AG20443 (cell line): ENCODE data around the gene ADAM12.
"Not testable (repeated sequence)": the region's sequence is repeated elsewhere in the genome, so short reads cannot be mapped to it uniquely, and the experiment has no call there.

Experiments used
- DNase-seq: peaks from one replicate; pipeline ENCODE4 v3.0.0; 2012; ENCODE audit warnings: low spot score, mixed read lengths

Gene ADAM12

DNA sequence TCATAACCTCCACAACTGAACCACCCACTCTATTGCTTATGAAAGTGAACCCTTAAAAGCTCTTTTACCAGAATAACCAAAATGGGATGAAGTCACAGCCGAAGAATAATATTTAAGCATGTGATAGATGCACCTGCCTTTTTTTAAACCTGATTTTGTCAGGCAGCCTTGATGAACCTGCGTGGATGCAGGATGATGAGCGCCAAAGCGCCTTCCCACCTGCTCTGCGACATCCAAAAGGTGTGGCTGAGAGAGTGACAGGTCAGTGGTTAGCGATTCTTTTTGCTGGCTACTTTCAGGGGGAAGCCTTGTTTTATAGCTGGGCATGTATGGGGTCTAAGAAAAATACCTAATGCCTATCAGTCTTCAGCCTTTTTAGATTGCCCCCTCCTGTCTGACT, 334.1 kb downstream of the ADAM12 start:
- DNase-seq: no peak

DNA sequence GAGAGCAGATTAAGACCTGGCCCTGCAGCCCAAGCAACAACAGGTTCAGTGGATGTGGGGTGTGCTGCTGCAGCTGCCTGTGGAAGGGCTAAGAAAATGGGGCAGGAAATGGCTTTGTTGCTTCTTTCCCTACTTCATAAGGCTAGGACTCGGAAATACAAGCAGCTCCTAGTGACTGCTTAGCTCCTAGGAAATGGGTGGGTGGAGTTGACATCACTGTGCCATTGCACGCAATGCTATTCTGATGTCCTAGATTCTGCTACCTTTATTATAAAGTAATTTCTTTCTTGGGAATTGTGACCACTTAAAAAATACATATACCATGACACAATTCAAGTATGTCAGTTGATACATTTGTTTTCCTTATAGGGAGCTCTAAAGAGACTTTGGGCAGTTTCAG, 336.1 kb downstream of the ADAM12 start:
- no peak for DNase-seq

DNA sequence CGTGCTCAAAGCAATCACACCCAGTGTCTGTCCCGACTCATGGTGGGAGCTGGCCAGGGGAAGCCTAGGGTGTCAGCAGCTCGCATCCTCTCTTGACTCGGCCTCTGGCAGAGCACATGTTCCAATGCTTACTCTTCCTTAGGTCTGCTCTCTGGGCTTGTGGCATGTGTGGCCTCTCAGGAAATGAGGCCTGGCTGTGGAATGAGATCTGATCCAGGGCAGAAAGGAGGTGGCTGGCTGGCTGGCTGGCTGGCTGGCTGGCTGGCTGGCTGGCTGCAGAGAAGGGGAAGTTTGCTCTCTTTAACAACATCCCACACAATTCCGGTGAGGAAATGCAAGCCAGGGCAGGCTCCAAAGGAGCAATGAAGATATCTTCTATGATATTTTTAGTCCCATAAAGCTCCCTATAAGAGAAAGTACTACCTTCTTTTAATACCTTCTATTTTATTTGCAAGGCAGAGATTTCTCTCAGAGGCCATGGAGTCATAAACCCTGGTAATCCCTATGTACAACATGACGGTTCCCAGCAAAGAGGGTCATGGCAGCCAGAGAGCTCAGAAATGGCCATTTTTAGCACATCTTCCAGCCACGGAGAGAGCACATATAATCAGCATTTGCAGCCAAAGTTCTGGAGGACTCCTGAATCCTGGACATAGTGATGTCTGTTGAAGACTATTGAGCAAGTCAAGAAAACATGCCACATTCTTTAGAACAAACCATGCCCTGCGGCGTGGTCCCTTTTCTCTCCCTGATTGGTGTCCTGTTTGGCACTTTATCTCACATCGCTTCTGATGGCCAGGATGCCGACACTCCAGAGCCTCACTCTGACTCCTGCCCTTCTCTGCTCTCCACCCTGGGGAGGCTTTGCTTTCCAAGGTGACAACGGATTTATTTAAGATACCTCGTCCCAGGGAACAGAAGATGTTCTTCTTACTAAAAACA, 338.2 kb downstream of the ADAM12 start:
- peak; percentile 87 for DNase-seq

DNA sequence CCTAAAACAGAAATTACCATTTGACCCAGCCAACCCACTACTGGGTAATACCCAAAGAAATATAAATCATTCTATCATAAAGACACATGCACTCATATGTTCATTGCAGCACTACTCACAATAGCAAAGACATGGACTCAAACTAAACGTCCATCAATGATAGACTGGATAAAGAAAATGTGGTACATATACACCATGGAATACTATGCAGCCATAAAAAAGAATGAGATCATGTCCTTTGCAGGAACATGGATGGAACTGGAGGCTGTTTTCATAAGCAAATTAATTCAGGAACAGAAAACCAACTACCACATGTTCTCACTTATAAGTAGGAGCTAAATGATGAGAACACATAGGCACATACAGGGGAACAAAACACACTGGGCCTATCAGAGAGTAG, 340.5 kb downstream of the ADAM12 start:
- DNase-seq: not testable (repeated sequence)

DNA sequence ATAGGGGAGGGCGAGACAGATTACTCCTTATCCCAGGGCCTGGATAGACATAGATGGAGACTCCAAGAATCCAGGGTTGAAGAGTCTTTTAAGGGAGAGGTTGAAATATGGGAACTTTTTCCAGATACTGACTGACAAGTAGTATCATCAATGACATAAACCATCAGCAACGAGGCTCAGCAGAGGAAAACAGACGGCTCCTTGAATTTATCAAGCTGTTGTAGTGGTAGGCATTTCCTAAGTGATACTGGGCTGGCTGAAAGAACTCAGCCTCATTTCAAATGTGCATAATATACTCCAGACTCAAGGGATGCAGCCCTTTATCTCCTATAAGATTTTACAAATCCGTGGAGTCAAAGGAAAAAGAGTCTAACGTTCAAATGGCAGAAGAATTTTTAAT, 341.4 kb downstream of the ADAM12 start:
- DNase-seq: no peak

DNA sequence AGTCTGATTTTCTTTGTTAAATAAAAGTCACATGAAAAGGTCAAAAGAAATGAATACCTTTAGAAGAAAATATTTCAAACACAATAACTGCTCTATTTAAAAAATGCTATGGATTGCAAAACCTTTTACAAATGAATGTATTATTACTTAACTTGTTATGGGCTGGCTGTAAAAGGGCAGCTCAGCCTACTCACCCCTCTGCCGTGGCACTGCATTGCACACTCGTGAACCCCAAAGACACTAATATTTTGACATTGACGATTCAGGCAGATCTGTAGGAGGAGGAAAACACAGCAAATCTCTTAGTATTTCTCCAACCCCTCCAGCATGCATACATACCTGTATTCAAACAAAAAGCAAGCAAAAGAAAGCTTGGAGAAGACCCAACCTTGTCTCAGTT, 342.4 kb downstream of the ADAM12 start:
- DNase-seq: no peak

DNA sequence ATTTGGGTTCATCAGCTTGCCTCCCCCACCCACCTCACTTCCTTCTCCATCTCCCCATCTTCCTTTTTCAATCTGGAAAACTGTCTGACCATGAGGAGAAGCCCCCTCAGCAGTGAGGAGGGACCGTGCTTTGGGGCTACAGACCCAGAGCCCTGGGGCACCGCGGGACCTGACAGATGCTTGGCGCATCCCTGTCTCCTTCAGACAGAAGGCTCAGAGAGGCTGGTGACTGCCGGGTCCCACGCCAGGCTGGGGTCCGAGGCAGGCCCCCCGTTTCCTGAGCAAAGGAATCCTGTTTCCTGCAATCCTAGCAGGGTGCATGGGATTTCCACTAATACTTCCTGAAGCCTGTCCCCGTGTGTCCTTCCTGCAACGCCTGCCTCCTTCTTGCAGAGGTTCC, 344.9 kb downstream of the ADAM12 start:
- DNase-seq: no peak

DNA sequence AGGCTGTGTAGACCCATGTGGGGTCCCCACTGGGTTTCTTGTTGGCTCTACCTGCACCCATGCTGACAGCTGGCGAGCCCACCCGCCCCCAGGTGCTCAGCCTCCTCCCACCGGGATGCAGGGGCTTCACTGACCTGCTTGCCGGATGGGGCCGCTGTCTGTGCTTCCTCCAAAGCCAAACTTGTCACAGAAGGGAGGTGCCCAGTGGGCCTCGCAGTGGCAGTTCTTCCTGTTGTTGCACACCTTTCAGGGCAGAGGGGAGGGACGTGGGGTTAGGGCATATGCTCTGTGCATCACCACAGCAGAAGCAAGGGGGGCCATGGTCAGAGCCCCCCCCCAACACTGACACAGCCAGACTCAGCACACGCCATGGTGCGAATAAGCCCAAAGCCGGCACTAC, 345.4 kb downstream of the ADAM12 start:
- DNase-seq: no peak

DNA sequence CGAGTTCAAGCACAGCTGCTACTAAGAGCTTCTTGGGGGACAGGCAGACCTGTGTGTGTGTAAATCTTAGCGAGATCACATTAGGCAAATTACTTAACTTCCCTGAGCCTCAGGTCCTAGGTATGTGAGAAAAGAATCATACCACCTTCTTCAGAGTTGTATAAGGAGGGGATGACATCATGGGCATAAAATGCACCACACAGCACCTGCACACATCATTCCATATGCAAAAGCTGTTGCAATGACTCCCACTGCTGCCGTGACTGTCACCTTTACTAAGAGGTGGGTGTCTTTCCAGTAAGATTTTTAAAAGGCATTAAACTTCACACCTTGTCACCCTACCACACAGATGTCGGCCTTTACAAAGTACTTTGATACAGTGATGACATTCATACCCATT, 345.9 kb downstream of the ADAM12 start:
- DNase-seq: no peak

DNA sequence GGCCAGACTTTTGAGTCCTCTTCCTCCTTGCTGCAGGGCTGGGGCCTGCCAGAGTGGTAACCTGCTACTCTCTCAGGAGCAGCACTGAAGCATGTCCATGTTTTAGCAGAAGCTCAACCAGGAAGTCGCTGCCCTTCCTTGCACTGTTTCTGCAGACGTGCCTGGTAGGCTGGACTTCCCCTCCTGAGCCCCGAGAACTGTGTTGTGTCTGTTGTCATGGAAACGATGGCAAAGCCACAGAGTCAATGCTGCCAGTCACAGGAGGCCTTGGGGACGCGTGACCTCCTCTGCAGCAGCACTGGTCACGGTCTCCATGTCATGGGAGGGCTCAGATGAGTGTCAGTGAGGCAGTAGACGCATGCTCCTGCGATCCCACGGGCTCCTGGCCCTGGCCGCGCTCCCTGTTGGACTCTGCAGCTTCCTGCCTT, 346.5 kb downstream of the ADAM12 start:
- peak; percentile 70 for DNase-seq

DNA sequence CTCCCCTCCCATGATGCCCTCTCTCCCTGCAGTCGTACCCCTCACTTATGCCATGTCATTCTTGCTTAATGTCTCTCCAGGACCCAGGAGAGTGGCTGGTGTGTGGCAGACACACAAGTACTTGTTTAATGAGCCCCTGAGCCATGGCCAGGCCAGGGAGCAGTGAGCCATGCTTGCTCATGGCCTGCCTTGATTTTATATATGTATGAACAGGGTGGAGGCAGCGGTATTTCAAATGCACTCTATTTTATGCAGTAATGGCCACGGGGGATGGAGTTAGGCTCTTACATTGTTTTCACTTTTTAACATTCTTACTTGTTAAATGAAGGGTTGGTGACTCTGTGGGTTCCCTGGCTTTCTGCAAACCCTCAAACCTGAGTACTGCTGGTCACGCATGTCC, 347.2 kb downstream of the ADAM12 start:
- no peak for DNase-seq

DNA sequence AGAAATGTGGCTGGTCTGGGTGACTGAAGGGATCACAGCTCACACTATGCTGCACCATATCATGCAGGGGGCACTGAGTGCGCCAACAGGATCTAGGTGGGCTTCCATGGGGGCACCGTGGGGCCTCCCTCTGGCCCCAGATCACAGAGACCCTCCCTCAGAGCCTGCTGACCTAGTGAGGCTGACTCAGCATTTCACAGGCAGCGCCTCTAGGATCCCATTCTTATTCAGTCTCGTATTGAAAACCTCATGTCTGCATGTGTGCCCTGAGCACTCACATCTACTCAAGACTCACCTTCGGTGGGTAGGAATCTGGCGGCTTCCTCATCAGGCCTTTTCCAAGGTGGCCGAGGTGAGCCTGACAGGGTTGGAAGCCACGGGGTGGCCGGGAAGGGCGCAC, 350.3 kb downstream of the ADAM12 start:
- no peak for DNase-seq

DNA sequence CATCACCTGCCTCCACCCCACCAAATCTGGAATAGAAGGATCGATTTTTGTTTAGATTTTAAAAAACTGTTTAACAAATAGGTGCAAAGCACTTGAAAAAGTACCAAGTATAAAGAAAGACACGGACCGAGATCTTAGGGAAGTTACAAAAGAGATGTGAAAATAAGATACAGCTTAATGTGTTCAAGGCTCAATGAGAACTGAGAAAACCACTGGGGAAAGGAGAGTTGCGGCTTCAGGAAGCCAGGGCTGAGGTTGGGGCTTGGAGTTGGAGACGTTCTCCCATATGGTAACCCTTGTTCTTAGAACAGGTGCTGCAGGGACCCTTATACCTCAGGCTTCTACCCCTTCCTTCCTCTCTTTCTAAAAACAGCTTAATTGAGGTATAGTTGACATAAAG, 351.8 kb downstream of the ADAM12 start:
- DNase-seq: no peak

DNA sequence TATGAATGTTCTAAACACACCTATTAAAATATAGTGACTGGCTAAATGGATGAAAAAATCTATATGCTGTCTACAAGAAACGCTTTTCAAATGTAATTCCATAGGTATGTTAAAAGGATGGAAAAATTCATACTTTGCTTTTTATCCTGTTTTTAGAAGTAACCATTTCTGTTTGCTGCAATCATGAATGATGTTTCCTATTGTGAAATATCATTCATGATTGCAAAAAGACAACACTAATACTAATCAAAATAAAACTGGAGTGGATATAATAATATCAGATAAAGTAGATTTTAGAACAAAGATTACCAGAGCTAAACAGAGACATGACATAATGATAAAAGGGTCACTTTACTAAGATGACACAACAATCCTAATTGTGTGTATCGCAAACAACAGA, 353.7 kb downstream of the ADAM12 start:
- DNase-seq: no peak

DNA sequence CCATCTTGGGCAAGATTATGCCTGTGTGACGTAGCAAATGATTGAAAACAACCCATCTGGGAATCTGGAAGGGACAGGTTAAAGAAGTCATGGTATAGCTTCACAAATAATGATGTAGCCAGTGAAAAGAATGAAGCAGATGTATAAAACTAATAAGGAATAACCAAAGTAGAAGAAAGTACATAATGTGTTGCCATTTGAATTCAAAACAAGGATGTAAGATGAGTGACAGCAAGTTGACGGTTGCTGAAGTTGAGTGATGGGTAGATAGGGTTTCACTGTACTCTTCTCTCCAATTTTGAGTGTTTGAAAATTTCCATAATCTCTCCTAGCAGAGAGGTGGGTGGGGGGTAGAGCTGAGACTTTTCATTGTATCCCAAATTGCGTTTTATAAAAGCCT, 358.3 kb downstream of the ADAM12 start:
- no peak for DNase-seq

DNA sequence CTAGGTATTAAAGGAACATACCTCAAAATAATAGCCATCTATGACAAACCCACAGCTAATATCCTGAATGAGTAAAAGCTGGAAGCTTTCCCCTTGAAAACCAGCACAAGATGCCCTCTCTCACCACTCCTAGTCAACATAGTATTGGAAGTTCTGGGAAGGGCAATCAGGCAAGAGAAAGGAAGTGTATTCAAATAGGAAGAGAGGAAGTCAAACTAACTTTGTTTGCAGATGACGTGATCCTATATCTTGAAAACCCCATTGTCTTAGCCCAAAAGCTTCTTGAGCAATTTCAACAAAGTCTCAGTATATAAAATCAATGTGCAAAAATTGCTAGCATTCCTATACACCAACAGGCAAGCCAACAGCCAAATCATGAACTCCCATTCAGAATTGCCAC, 360.6 kb downstream of the ADAM12 start:
- no peak for DNase-seq

DNA sequence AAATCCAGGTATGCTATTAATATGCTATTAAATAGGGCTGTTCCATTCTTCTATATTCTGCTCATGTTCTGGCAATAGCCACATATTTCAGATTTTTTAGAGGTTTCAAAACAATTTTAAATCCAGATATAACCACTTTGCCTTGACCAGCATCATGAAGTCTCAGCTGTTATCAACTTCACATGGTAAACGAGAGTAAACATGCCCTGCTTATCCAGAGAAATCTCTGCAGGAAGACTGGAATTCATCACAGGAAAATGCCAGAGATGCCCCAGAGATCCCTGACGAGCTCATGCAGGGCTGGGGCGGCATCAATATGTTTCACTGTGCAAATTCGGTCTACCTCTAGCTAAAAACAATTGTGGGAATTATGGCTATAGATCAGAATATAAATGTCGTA, 365.4 kb downstream of the ADAM12 start:
- no peak for DNase-seq

DNA sequence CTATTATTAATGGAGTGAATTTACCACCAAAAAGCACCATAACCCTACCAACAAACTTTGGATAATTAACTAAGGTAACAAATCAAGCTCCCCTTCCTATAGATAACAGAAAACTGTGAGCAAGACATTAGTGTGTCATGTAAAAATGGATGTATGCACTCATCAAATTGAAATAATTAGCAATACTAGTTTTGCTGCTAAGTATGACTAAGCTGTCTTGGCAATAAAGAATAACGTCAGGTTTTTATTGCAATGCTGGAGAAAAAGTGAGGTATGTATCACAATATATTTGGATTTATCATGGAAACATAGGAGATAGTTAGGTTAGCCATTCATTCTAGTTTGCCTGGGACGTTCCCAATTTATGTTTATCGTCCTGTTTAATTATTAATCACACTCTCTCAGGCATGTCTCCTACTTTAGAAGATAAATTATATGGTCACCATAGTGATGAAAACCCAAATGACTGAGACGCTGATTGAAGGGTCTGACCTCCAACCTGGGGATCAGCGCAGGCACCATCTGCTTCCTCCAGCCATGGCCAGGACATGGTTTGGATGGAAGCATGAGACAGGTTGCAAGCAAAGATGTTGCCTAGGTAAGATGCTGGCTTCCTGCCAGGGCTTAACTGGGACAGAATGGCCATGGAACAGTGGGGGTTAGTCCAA, 366.3 kb downstream of the ADAM12 start:
- DNase-seq: no peak

DNA sequence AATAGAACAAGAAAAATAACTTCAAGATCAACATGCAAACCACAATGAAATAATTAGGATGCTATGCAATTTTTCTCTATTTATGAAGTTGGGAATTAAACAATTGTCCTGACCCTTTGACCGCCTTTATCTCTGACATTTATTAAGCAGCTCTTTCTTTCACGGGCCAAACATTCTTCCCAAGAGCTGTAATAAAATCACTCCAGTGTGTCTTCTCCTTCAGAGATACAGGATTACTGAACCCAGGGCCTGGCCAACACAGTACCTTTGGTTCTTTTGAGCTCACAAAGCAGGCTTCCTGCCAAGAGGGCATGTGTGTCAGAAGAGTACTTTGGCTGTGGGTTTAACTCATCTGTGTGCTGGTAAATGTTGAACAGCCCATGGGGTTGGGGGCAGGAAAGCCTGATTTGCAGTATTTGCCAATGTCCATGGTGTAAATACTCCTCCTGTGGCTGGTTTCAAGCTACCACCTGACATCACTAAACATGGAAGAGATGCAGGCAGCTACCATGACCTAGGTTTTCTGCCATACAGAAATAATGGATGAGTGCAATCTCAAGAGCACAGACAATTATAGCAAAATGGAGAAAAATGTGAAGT, 370.2 kb downstream of the ADAM12 start:
- peak; percentile 29 for DNase-seq

DNA sequence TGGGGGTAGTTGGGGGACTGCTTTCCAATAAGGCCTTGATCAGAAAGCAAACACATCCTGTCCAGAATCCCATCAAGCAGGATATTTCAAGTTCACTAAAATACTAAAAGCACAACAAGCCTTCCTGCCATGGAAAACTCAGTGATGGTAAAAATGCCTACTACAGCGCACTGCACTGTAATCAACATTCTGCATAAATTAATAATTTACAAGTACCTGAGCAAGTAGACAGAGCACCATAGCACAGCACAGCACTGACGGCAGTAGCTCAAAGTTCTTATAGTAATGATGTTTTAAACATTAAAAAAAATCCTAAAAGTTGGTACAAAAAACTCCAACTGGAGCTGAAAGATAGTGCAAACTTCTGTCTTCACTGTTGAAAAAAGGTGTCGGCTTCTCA, 371.4 kb downstream of the ADAM12 start:
- DNase-seq: no peak

DNA sequence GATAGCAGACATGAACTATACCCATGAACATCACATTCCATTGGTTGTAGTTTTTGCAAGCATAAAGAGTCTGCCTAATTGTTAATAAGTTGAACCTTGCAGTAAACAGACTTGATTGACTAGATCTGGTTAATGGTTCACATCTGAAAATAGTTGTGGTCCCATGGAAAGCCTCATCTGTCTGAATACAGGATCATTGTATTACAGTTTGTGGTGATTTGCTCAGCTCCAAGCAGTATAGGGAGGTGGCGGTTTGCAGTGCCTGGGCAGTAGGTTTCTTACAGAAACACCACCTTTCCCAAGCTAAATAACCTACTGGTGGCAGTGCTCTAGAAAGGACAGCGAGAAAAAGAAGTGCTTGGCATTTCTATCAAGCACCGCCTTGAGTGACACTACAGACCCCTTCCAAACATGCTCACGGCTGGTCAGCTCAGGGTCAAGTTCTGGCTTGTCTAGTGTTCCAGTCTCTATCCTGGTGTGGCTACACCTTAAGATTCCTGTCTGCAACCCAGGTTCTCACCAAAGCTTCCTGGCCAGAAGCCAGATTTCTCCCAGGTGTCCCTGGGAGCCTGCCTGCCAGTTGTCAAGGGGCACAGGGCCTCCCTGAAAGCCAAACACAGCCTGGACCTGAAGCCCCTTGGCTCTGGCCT, 372.0 kb downstream of the ADAM12 start:
- no peak for DNase-seq

DNA sequence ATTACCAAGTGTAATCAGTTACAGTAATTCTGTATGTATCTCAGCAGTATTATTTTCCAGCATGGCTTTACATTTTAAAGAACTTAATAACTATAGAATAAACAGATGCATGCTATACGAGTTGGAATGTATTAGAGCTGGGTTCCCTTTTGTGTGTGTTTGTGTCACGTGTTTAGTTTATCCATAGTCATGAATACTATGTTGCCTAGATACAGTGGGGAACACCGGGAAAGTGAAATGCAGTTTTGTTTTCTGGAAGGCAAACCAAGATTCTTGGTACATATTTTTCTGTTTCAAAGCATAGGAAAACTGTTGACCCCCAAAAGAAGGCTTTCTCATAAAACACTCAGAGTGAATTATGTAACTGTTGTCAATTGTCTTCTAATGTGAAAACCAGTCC, 372.9 kb downstream of the ADAM12 start:
- no peak for DNase-seq

DNA sequence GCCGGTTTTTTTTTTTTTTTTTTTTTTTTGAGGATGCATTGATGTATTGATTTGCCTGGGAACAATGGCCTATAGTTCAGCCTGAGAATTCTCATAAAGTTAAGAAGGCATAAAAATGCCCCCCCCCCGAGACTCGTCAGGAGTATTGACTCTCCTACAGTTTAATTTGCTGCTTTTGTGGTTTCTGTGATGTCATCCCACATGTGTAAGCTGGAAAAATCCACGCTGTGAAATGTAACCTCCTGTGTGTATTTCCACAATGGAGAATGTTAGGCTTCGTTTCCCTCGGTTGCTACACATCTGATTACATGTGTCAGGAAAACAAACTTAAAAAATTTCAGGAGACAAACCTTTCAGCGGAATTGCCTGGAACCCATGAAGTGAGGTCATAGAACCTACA, 374.0 kb downstream of the ADAM12 start:
- peak; percentile 33 for DNase-seq
